Body of pancreas (tissue), 4 donors: ENCODE results near the gene VMO1.

Source experiments
- POLR2A ChIP-seq, 3 donors: fragments of 450-650 bp; IDR thresholded peaks; one replicate each; pipeline ENCODE4 v1.6.1; 2016; ENCODE audit warnings: antibody characterized with exemption in 3 of 3, mild to moderate bottlenecking in 2 of 3
- TF ChIP-seq, protein P1 (sequence below), 7 experiments: fragments of 450-650 bp in 4 of 7; fragments of 200-600 bp in 3 of 7; sonication (generic) in 3 of 7; IDR thresholded peaks; one replicate each; pipeline ENCODE4 v1.5.1; 2016 to 2019; ENCODE audit warnings: antibody characterized with exemption in 7 of 7

DNA sequence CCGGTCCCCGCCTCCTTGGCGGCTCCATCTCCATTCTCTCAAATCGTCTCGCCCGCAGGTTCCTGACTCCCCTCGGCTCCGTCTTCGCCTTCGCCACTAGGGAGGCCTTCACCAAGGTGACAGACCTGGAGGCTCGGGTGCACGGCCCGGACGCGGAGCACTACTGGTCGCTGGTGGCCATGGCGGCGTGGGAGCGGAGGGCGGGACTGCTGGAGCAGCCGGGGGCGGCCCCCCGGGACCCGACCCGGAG, 3.5 kb upstream of the VMO1 start:
- TF ChIP-seq POLR2A (IDR thresholded peaks at IDR 0.05) = no peak
- TF ChIP-seq, protein P1, sequence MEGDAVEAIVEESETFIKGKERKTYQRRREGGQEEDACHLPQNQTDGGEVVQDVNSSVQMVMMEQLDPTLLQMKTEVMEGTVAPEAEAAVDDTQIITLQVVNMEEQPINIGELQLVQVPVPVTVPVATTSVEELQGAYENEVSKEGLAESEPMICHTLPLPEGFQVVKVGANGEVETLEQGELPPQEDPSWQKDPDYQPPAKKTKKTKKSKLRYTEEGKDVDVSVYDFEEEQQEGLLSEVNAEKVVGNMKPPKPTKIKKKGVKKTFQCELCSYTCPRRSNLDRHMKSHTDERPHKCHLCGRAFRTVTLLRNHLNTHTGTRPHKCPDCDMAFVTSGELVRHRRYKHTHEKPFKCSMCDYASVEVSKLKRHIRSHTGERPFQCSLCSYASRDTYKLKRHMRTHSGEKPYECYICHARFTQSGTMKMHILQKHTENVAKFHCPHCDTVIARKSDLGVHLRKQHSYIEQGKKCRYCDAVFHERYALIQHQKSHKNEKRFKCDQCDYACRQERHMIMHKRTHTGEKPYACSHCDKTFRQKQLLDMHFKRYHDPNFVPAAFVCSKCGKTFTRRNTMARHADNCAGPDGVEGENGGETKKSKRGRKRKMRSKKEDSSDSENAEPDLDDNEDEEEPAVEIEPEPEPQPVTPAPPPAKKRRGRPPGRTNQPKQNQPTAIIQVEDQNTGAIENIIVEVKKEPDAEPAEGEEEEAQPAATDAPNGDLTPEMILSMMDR (IDR thresholded peaks at IDR 0.05) = no peak
